ENCODE results near the gene SAMD4B. TPM values are rescaled to one million over a fixed set of nuclear protein-coding genes. Genes with fewer than 3 reads are reported as not detected.
A peak's percentile ranks its signal among the peaks of the same experiment; 100 is the strongest.

Gene SAMD4B
- total and polyA plus RNA-seq, 4 donors: 77.6 to 103 (median 86.8) TPM

DNA sequence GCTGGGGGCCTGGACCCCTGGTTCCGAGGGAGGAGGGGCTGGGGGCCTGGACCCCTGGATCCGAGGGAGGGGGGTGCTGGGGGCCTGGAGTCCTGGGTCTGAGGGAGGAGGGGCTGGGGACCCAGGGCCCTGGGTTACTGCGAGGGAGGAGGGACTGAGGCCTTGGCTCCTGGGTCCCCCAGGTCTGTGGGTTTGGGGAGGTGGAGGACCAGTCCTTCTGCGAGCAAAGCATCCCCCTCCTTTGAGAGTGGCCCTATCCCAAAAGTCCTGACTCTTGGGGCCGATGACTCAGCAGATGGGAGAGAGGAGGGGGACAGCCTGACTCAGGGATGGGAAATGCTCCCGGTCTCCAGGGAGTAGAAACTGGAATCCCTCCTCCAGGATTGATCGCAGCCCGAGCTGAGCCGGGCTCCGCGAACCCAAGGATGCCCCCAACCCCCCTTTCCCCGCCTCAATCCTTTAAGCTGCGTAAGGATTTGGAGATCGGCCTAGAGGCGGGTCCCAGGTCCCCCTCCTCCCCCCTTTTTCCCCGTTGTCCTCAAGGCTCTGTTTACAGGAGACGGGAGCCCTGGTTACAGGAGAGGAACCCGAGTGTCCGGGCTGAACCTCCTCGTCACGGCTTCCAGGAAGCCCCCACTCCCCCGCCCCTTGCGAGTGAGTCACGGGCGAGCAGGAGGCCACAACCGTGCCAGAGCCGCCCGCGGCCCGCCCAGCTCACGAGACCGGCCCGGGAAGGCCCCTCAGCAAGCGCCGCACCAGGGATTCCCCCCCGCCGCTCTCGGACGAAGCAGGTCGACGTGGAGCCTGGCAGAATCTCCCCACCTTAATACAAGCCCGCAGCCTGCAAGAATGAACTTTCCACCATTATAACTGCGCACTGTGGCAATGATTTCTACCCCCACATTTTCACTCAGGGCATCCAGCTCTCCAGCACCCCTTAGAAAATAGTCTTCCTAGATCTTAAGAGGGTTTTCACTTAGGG, 61.4 kb downstream of the SAMD4B start:
- H3K27me3 ChIP-seq (ENCODE audit: control insufficient read depth in 3 of 3, insufficient read depth in 3 of 3, low read length in 2 of 3): no peaks in the 10 kb centered on the region
- DNase-seq (peak; percentile 95 to 97 (median 97)), ATAC-seq (ENCODE audit: insufficient read depth, low FRiP score) (peak; percentile 51)
- TF ChIP-seq, protein P1, sequence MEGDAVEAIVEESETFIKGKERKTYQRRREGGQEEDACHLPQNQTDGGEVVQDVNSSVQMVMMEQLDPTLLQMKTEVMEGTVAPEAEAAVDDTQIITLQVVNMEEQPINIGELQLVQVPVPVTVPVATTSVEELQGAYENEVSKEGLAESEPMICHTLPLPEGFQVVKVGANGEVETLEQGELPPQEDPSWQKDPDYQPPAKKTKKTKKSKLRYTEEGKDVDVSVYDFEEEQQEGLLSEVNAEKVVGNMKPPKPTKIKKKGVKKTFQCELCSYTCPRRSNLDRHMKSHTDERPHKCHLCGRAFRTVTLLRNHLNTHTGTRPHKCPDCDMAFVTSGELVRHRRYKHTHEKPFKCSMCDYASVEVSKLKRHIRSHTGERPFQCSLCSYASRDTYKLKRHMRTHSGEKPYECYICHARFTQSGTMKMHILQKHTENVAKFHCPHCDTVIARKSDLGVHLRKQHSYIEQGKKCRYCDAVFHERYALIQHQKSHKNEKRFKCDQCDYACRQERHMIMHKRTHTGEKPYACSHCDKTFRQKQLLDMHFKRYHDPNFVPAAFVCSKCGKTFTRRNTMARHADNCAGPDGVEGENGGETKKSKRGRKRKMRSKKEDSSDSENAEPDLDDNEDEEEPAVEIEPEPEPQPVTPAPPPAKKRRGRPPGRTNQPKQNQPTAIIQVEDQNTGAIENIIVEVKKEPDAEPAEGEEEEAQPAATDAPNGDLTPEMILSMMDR (IDR thresholded peaks at IDR 0.05; ENCODE audit: control extremely low read depth, extremely low read depth): no peak
- H3K4me3 ChIP-seq: peak overlapping the region; percentile 14
- H3K27ac ChIP-seq (ENCODE audit: low read depth in 1 of 2, low read length in 1 of 2): peak overlapping the region; percentile 93 to 100
- peaks cover 0 to 29% (median 12%) of the 10 kb centered on the region in 5 donors for H3K4me1 ChIP-seq (ENCODE audit: control insufficient read depth in 5 of 5, insufficient read depth in 5 of 5, low read length in 5 of 5)
- H3K9ac ChIP-seq (ENCODE audit: insufficient read depth in 1 of 2, low read length in 2 of 2): peak overlapping the region; percentile 72 to 86
- WGBS, 2 donors: 1% methylated on average over 43 of the region's 43 CpGs
- peaks cover 0 to 12% (median 7%) of the 10 kb centered on the region in 4 donors for H3K36me3 ChIP-seq (ENCODE audit: control insufficient read depth in 4 of 4, insufficient read depth in 4 of 4, low read length in 4 of 4)
- H3K9me3 ChIP-seq (ENCODE audit: control insufficient read depth in 4 of 4, insufficient read depth in 3 of 4, low read length in 3 of 4): no peaks in the 10 kb centered on the region

DNA sequence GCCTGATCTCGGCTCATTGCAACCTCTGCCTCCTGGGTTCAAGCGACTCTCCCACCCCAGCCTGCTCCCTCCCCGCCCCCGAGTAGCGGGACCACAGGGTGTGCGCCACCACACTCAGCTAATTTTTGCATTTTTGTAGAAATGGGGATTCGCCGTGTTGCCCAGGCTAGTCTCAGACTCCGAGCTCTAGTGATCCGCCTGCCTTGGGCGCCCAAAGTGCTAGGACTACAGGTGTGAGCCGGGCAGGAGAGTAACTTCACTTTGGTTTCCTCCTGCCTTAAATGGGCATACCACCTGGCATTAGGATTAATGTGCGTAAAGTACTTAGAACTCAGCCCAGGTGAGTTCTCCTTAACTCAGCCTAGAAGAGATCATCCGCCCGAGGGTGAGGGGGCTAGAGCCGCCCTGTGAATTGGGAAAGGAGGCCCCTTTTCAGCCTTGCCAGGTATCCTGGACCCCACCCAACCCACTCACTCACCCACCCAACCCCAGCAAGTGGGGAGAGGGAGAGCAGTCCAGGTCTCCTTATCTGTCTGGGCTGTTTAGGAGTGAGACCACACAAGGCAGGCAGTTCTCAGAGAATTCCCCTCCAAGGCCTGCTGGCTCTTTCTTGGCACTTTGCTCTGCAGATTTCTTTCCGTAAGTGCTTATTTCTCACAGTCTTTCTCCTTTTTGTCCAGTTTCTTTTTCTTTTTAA, 63.2 kb downstream of the SAMD4B start:
- Histone ChIP-seq H3K27ac (ENCODE audit: low read depth in 1 of 2, low read length in 1 of 2) (peak overlapping the region; percentile 55 to 97), H3K27me3 (ENCODE audit: control insufficient read depth in 3 of 3, insufficient read depth in 3 of 3, low read length in 2 of 3) (no peaks in the 10 kb centered on the region), H3K36me3 (ENCODE audit: control insufficient read depth in 4 of 4, insufficient read depth in 4 of 4, low read length in 4 of 4) (peaks cover 0 to 12% (median 6%) of the 10 kb centered on the region in 4 donors), H3K4me3 (no peak overlapping the region), H3K9me3 (ENCODE audit: control insufficient read depth in 4 of 4, insufficient read depth in 3 of 4, low read length in 3 of 4) (no peaks in the 10 kb centered on the region), H3K4me1 (ENCODE audit: control insufficient read depth in 5 of 5, insufficient read depth in 5 of 5, low read length in 5 of 5) (peaks cover 0 to 39% (median 14%) of the 10 kb centered on the region in 5 donors), H3K9ac (ENCODE audit: insufficient read depth in 1 of 2, low read length in 2 of 2) (no peak overlapping the region)
- ATAC-seq (ENCODE audit: insufficient read depth, low FRiP score) (no peak), DNase-seq (no peak)
- TF ChIP-seq, protein P1 (IDR thresholded peaks at IDR 0.05; ENCODE audit: control extremely low read depth, extremely low read depth): no peak
- 89 to 91% methylated on average over 17 of the region's 17 CpGs for WGBS, 2 donors

DNA sequence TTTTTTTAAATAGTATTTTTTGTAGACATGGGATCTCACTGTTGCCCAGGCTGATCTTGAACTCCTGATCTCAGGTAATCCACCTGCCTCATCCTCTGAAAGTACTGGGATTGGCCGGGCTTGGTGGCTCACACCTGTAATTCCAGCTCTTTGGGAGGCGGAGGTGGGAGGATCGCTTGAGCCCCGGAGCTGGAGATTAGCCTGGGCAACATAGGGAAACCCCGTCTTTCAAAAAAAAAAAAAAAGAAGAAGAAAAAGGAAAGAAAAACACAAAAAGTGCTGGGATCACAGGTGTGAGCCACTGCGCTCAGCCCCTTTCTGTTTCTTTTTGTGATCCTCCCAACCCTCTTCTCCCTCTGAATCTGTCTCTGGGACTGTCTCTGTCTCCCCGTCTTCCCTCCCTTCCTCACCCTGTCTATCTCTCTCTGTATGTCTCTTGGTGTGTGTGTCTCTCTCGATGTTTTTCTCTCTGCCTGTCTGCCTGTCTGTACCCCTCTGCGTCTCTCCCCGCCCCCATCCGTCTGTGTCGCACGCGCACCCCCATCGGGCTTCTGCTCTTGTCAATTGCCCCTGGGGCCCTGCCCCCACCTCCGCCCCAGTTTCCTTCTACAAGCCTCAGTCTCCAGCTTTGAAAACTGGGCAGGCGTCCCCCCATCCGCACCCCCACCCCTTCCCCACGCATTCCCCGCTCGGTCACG, 63.9 kb downstream of the SAMD4B start:
- 13 to 17% methylated on average over 22 of the region's 22 CpGs for WGBS, 2 donors
- Histone ChIP-seq H3K27ac (ENCODE audit: low read depth in 1 of 2, low read length in 1 of 2) (peak overlapping the region; percentile 55 to 97), H3K27me3 (ENCODE audit: control insufficient read depth in 3 of 3, insufficient read depth in 3 of 3, low read length in 2 of 3) (no peaks in the 10 kb centered on the region), H3K9ac (ENCODE audit: insufficient read depth in 1 of 2, low read length in 2 of 2) (peak overlapping the region in 1 of 2 donors; percentile 17), H3K36me3 (ENCODE audit: control insufficient read depth in 4 of 4, insufficient read depth in 4 of 4, low read length in 4 of 4) (peaks cover 0 to 12% (median 6%) of the 10 kb centered on the region in 4 donors), H3K4me1 (ENCODE audit: control insufficient read depth in 5 of 5, insufficient read depth in 5 of 5, low read length in 5 of 5) (peaks cover 0 to 46% (median 16%) of the 10 kb centered on the region in 5 donors), H3K9me3 (ENCODE audit: control insufficient read depth in 4 of 4, insufficient read depth in 3 of 4, low read length in 3 of 4) (no peaks in the 10 kb centered on the region), H3K4me3 (peak overlapping the region; percentile 42)
- ATAC-seq (ENCODE audit: insufficient read depth, low FRiP score): no peak
- TF ChIP-seq, protein P1 (IDR thresholded peaks at IDR 0.05; ENCODE audit: control extremely low read depth, extremely low read depth): no peak
- no peak for DNase-seq
